Glutamatergic neuron (in vitro differentiated cells): ENCODE data around the gene RPS6KA5. TPM values are rescaled to one million over a fixed set of nuclear protein-coding genes. Genes with fewer than 3 reads are reported as not detected.

Experiments
- DNase-seq: peaks from one replicate; pipeline ENCODE4 v3.0.0; 2022
- H3K27ac Mint-ChIP-seq: one replicate; pipeline ENCODE4 v1.8.0; 2020; ENCODE audit warnings: mild to moderate bottlenecking, mixed read lengths, inconsistent platforms; ENCODE audit not compliant: unreplicated experiment
- H3K27me3 Mint-ChIP-seq: one replicate; pipeline ENCODE4 v1.8.0; 2020; ENCODE audit warnings: mild to moderate bottlenecking, moderate library complexity, mixed read lengths, inconsistent platforms; ENCODE audit not compliant: unreplicated experiment
- H3K36me3 Mint-ChIP-seq: one replicate; pipeline ENCODE4 v1.8.0; 2020; ENCODE audit warnings: mild to moderate bottlenecking, mixed read lengths, inconsistent platforms; ENCODE audit not compliant: unreplicated experiment
- H3K4me1 Mint-ChIP-seq: one replicate; pipeline ENCODE4 v1.8.0; 2020; ENCODE audit warnings: mild to moderate bottlenecking, low read depth, mixed read lengths, inconsistent platforms; ENCODE audit not compliant: unreplicated experiment
- H3K4me3 Mint-ChIP-seq: one replicate; pipeline ENCODE4 v1.8.0; 2020; ENCODE audit warnings: mild to moderate bottlenecking, mixed read lengths, inconsistent platforms; ENCODE audit not compliant: unreplicated experiment
- H3K9me3 Mint-ChIP-seq: one replicate; pipeline ENCODE4 v1.8.0; 2020; ENCODE audit warnings: mild to moderate bottlenecking, moderate library complexity, mixed read lengths, inconsistent platforms; ENCODE audit not compliant: unreplicated experiment
- total RNA-seq: library from RNA; stranded (reverse); fragmentation: NEBNext Ultra II Directional; extraction: Animal tissue kit (Norgen Biotek cat#: 25700); gene quantifications from one replicate; pipeline ENCODE4 v1.2.1, GENCODE V29; 2021; ENCODE audit not compliant: unreplicated experiment
- TF ChIP-seq, protein P1 (sequence below): fragments of 200-600 bp; sonication (generic); IDR thresholded peaks from one replicate; pipeline ENCODE4 v1.5.0; 2021; ENCODE audit not compliant: partially characterized antibody, unreplicated experiment

Gene RPS6KA5
- total RNA-seq, 1 donor from 2014 or later = 3.8 TPM

DNA sequence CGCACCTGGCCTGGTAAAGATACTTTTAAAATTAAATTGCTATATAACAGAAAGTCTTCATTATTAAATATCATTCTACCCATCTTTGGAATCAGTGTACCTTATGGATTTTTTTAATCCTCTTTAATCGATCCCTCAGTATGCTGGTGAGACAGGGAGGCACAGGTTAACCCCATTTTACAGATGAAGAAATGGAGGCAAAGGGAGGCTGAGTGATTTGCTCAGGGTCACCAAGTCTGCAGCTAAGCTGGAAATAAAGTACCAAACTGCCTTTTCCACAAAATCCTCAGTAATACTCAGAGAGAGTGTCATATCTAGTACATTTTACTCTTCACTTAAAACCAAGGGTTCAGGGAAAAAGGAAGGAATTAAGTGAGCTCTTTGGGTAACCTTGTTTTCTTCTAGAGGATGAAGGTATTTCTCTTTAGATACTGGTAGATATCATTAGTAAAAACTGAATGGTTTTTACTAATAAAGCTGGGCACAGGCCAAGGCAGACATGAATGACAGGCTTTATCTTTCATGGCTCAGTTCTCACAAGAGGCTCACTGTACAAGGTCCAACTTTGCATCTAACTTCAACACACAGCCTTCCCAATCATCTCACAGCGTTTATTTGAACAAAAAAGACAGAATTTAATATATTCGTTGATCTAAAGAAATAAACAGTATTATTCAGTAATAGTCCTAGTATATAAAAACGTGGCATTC is 209.0 kb downstream of the RPS6KA5 start:
- H3K27ac Mint-ChIP-seq = no peak overlapping the region
- DNase-seq = no peak
- H3K4me1 Mint-ChIP-seq = no peaks in the 10 kb centered on the region
- H3K27me3 Mint-ChIP-seq = no peaks in the 10 kb centered on the region
- H3K36me3 Mint-ChIP-seq = no peaks in the 10 kb centered on the region
- no peaks in the 10 kb centered on the region for H3K9me3 Mint-ChIP-seq
- H3K4me3 Mint-ChIP-seq = no peak overlapping the region
- TF ChIP-seq, protein P1, sequence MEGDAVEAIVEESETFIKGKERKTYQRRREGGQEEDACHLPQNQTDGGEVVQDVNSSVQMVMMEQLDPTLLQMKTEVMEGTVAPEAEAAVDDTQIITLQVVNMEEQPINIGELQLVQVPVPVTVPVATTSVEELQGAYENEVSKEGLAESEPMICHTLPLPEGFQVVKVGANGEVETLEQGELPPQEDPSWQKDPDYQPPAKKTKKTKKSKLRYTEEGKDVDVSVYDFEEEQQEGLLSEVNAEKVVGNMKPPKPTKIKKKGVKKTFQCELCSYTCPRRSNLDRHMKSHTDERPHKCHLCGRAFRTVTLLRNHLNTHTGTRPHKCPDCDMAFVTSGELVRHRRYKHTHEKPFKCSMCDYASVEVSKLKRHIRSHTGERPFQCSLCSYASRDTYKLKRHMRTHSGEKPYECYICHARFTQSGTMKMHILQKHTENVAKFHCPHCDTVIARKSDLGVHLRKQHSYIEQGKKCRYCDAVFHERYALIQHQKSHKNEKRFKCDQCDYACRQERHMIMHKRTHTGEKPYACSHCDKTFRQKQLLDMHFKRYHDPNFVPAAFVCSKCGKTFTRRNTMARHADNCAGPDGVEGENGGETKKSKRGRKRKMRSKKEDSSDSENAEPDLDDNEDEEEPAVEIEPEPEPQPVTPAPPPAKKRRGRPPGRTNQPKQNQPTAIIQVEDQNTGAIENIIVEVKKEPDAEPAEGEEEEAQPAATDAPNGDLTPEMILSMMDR = no peak

DNA sequence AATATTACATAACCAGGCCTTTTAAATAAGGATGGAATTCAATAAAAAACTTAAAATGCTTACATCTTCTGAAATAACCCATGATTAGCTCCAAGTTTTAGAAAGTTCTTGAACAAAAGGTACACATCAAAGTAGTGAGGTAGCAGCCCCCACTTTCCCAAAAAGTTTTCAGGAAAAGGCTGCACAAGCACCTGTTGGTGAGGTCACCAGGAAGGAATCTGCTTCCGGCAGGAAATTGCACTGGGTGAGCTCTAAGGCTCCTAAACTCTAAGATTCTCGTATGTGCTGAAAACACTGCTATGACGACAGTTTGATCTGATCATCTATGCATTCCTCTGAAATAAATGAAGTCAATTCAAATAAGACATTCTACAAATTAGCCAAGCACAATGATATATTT is 210.0 kb downstream of the RPS6KA5 start:
- Mint-ChIP-seq H3K4me3 (no peak overlapping the region), H3K9me3 (no peaks in the 10 kb centered on the region), H3K27me3 (peaks cover 2% of the 10 kb centered on the region), H3K27ac (no peak overlapping the region), H3K4me1 (no peaks in the 10 kb centered on the region), H3K36me3 (no peaks in the 10 kb centered on the region)
- TF ChIP-seq, protein P1 = no peak
- no peak for DNase-seq

DNA sequence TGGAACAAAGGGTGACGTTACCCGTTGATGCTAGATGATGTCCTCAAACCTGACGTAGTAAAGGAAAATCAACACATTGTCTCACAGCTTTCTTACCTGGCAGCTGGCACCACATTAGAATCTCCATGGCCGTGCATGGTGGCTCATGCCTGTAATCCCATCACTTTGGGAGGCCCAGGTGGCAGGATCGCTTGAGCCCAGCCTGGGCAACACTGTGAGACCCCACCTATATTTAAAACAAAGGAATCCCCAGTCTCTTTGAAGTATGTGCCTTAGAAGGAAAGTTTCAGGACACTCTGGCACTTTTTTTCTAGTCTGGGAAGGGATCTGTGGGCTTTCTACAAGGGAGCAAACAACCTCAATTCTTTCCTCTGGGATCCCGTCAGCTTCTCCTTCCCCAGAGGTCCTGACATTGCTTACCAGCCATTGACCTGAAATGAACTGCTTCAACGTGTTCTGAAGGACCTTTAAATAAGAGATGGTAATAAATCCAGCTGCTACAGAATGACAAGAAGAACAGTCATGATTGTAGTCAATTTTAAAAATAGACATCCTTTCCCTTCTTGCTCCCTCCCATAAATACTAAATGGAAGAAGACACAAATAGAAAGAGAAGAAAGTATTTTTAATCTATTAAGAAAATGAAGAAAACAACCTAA is 210.5 kb downstream of the RPS6KA5 start:
- H3K4me3 Mint-ChIP-seq = no peak overlapping the region
- DNase-seq = no peak
- TF ChIP-seq, protein P1 = no peak
- H3K27me3 Mint-ChIP-seq = peaks cover 2% of the 10 kb centered on the region
- no peaks in the 10 kb centered on the region for H3K36me3 Mint-ChIP-seq
- no peaks in the 10 kb centered on the region for H3K4me1 Mint-ChIP-seq
- no peaks in the 10 kb centered on the region for H3K9me3 Mint-ChIP-seq
- no peak overlapping the region for H3K27ac Mint-ChIP-seq

DNA sequence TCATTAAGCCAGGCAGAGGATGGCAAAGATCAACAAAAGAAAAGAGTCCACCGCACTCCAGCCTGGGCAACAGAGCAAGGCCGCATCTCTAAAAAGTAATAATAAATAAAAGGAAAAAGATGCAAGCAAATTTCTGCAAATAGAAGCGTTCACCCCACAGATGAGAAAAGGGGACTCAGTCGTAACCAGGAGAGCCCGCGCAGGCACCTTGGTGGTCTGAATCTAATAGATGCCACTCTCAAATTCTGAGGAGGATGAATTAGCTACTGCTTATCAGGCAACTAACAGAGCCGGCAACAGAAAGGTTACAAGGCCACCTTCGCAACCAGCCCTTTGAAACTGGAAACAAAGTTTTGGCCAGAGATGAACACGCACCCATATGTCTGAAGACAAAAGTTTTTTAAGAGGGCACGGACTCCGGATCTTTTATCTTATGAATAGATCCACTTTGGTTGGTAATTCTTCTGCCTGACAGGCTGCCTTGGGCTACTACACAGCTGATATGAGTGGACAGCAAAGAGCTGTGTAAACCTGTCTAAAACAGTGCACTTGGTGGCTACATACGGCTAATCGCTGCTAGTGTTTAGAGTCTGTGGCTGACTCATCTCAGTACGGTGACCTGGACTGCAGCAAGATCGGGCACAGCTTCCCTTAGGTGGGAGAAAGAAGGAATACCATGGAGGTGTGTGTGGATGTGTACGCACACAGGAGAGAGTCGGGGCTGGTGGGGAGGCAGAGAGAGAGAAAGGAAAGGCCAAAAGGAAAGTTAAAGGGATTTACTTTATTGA is 211.3 kb downstream of the RPS6KA5 start:
- Mint-ChIP-seq H3K9me3 (no peaks in the 10 kb centered on the region), H3K4me3 (no peak overlapping the region), H3K27me3 (peaks cover 3% of the 10 kb centered on the region), H3K27ac (no peak overlapping the region), H3K36me3 (no peaks in the 10 kb centered on the region), H3K4me1 (no peaks in the 10 kb centered on the region)
- DNase-seq = no peak
- TF ChIP-seq, protein P1 = no peak
